GM19372 (cell line): ENCODE results near the gene CMTR1.
"Not testable (repeated sequence)": the region's sequence is repeated elsewhere in the genome, so short reads cannot be mapped to it uniquely, and the experiment has no call there.

Experiments used
- ATAC-seq: cut with Tn5 transposase; IDR thresholded peaks from one replicate; pipeline ENCODE4 v1.9.1; 2021; ENCODE audit warnings: mild to moderate bottlenecking, low read depth, moderate library complexity; ENCODE audit not compliant: unreplicated experiment

The CMTR1 gene

GRCh38 chr6:37432916-37433656 is at the start of gene CMTR1:
Gene CMTR1, plus strand, starts transcription at chr6:37433221. Its CDS starts 2,409 bp downstream, at chr6:37435630.
- peak; percentile 86 for ATAC-seq

- ATAC-seq: no peak
Observed at GRCh38 chr6:37388578-37388977, 44.4 kb upstream of the CMTR1 start.

GRCh38 chr6:37389857-37390256 is 43.2 kb upstream of the CMTR1 start:
- ATAC-seq: no peak

GRCh38 chr6:37391120-37391519 is 41.9 kb upstream of the CMTR1 start:
- no peak for ATAC-seq

GRCh38 chr6:37392821-37393220 is 40.2 kb upstream of the CMTR1 start:
- ATAC-seq: no peak

GRCh38 chr6:37393381-37393929 is 39.6 kb upstream of the CMTR1 start:
- ATAC-seq: no peak

GRCh38 chr6:37396571-37397180 is 36.3 kb upstream of the CMTR1 start:
- no peak for ATAC-seq

GRCh38 chr6:37399131-37399530 is 33.9 kb upstream of the CMTR1 start:
- ATAC-seq: no peak

GRCh38 chr6:37399795-37400490 is 33.1 kb upstream of the CMTR1 start:
- no peak for ATAC-seq

GRCh38 chr6:37401658-37402057 is 31.4 kb upstream of the CMTR1 start:
- ATAC-seq: not testable (repeated sequence)

GRCh38 chr6:37406726-37407341 is 26.2 kb upstream of the CMTR1 start:
- no peak for ATAC-seq

- ATAC-seq: no peak
Observed at GRCh38 chr6:37407948-37408347, 25.1 kb upstream of the CMTR1 start.

- ATAC-seq: no peak
Observed at GRCh38 chr6:37409501-37409900, 23.5 kb upstream of the CMTR1 start.

- ATAC-seq: no peak
Observed at GRCh38 chr6:37417393-37417792, 15.6 kb upstream of the CMTR1 start.

GRCh38 chr6:37418722-37419121 is 14.3 kb upstream of the CMTR1 start:
- ATAC-seq: no peak

- ATAC-seq: no peak
Observed at GRCh38 chr6:37426058-37426944, 6.7 kb upstream of the CMTR1 start.

- no peak for ATAC-seq
Observed at GRCh38 chr6:37426945-37427510, 6.0 kb upstream of the CMTR1 start.

- no peak for ATAC-seq
Observed at GRCh38 chr6:37429352-37429750, 3.7 kb upstream of the CMTR1 start.

GRCh38 chr6:37432590-37432915 is 468 bp upstream of the CMTR1 start:
- peak; percentile 8 for ATAC-seq
